Measurements from ENCODE around the gene AKR1C3. TPM values are rescaled to one million over a fixed set of nuclear protein-coding genes. Genes with fewer than 3 reads are reported as not detected.

The AKR1C3 gene
- total RNA-seq, 6 donors from 2014 or later = 39.8 to 136 (median 96.0) TPM

- H3K4me3 ChIP-seq = no peak overlapping the region
- 85 to 88% methylated on average over 6 of the region's 6 CpGs for WGBS, 2 donors
- no peaks in the 10 kb centered on the region for H3K27me3 ChIP-seq
- TF ChIP-seq POLR2AphosphoS5 (IDR thresholded peaks at IDR 0.05) = no peak
- TF ChIP-seq POLR2A (IDR thresholded peaks at IDR 0.05) = no peak
- TF ChIP-seq CTCF (IDR thresholded peaks at IDR 0.05) = no peak
- TF ChIP-seq EP300 (IDR thresholded peaks at IDR 0.05) = no peak
- ATAC-seq (ENCODE audit: low FRiP score in 2 of 2) (no peak), DNase-seq (no peak)
- H3K4me1 ChIP-seq = no peaks in the 10 kb centered on the region
- H3K27ac ChIP-seq = no peak overlapping the region
- no peaks in the 10 kb centered on the region for H3K36me3 ChIP-seq
- no peaks in the 10 kb centered on the region for H3K9me3 ChIP-seq
These were observed 14.4 kb upstream of the AKR1C3 start for GRCh38 chr10:5079836-5080235.

GRCh38 chr10:5081091-5081490 is 13.1 kb upstream of the AKR1C3 start:
- Histone ChIP-seq H3K27ac (no peak overlapping the region), H3K4me3 (no peak overlapping the region), H3K9me3 (no peaks in the 10 kb centered on the region), H3K4me1 (no peaks in the 10 kb centered on the region), H3K27me3 (no peaks in the 10 kb centered on the region), H3K36me3 (no peaks in the 10 kb centered on the region)
- TF ChIP-seq EP300 (IDR thresholded peaks at IDR 0.05) (no peak), POLR2AphosphoS5 (IDR thresholded peaks at IDR 0.05) (no peak), POLR2A (IDR thresholded peaks at IDR 0.05) (no peak), CTCF (IDR thresholded peaks at IDR 0.05) (no peak)
- DNase-seq = no peak
- ATAC-seq (ENCODE audit: low FRiP score in 2 of 2) = no peak
- WGBS, 2 donors = 97 to 100% methylated on average over 1 of the region's 1 CpG

- ATAC-seq (ENCODE audit: low FRiP score in 2 of 2) (no peak), DNase-seq (no peak)
- no peak overlapping the region for H3K4me3 ChIP-seq
- TF ChIP-seq POLR2A (IDR thresholded peaks at IDR 0.05) (no peak), POLR2AphosphoS5 (IDR thresholded peaks at IDR 0.05) (no peak), EP300 (IDR thresholded peaks at IDR 0.05) (no peak), CTCF (IDR thresholded peaks at IDR 0.05) (no peak)
- H3K27me3 ChIP-seq = no peaks in the 10 kb centered on the region
- no peaks in the 10 kb centered on the region for H3K36me3 ChIP-seq
- 86 to 93% methylated on average over 2 of the region's 2 CpGs for WGBS, 2 donors
- no peak overlapping the region for H3K27ac ChIP-seq
- no peaks in the 10 kb centered on the region for H3K9me3 ChIP-seq
- H3K4me1 ChIP-seq = no peaks in the 10 kb centered on the region
These were observed 5.4 kb upstream of the AKR1C3 start for GRCh38 chr10:5088703-5089261.

GRCh38 chr10:5089865-5090264 is 4.3 kb upstream of the AKR1C3 start:
- TF ChIP-seq POLR2A (IDR thresholded peaks at IDR 0.05) (no peak), EP300 (IDR thresholded peaks at IDR 0.05) (no peak), CTCF (IDR thresholded peaks at IDR 0.05) (peak in 5 of 6 experiments; percentile 22 to 48 (median 40))
- no peaks in the 10 kb centered on the region for H3K36me3 ChIP-seq
- H3K4me3 ChIP-seq = no peak overlapping the region
- no peaks in the 10 kb centered on the region for H3K9me3 ChIP-seq
- WGBS, 2 donors = 40 to 47% methylated on average over 4 of the region's 4 CpGs
- ATAC-seq (ENCODE audit: low FRiP score in 2 of 2) = peak; percentile 48 to 53
- no peak overlapping the region for H3K27ac ChIP-seq
- H3K27me3 ChIP-seq = no peaks in the 10 kb centered on the region
- peaks cover 0 to 1% (median 0%) of the 10 kb centered on the region in 4 donors for H3K4me1 ChIP-seq
- DNase-seq = no peak

- no peak for TF ChIP-seq CTCF (IDR thresholded peaks at IDR 0.05)
- TF ChIP-seq POLR2A (IDR thresholded peaks at IDR 0.05) = no peak
- TF ChIP-seq EP300 (IDR thresholded peaks at IDR 0.05) = no peak
- no peak for TF ChIP-seq POLR2AphosphoS5 (IDR thresholded peaks at IDR 0.05)
- DNase-seq = no peak
- peaks cover 0 to 4% (median 0%) of the 10 kb centered on the region in 4 donors for H3K4me1 ChIP-seq
- peak in 1 of 2 donors; percentile 21 for ATAC-seq (ENCODE audit: low FRiP score in 2 of 2)
- H3K4me3 ChIP-seq = no peak overlapping the region
- no peaks in the 10 kb centered on the region for H3K9me3 ChIP-seq
- no peaks in the 10 kb centered on the region for H3K36me3 ChIP-seq
- H3K27me3 ChIP-seq = no peaks in the 10 kb centered on the region
- H3K27ac ChIP-seq = no peak overlapping the region
These were observed 3.7 kb upstream of the AKR1C3 start for GRCh38 chr10:5090551-5090950.

All from upper lobe of left lung (tissue), 6 donors.